ENCODE measurements around the gene ZNF43.
A peak's percentile ranks its signal among the peaks of the same experiment; 100 is the strongest.

Gene ZNF43

GRCh38 chr19:21838646-21839045 lies 2.7 kb upstream of the ZNF43 start:
- WGBS: 100% methylated on average over 1 of the region's 4 CpGs
- H4K8ac ChIP-seq (ENCODE audit: low read length): no peak overlapping the region
- H2BK5ac ChIP-seq (ENCODE audit: low read depth, low read length, poor library complexity, severe bottlenecking): no peak overlapping the region
- no peak overlapping the region for H2AFZ ChIP-seq (ENCODE audit: low read depth, low read length)
- no peak overlapping the region for H3K4ac ChIP-seq (ENCODE audit: low read depth in 1 of 2, low read length in 2 of 2)
- no peak overlapping the region for H3K27ac ChIP-seq (ENCODE audit: low read length, poor library complexity, severe bottlenecking)
- H2BK15ac ChIP-seq (ENCODE audit: low read depth, poor library complexity, severe bottlenecking): no peak overlapping the region
- no peak overlapping the region for H3K4me2 ChIP-seq (ENCODE audit: low read length, poor library complexity, severe bottlenecking)
- no peak overlapping the region for H3K18ac ChIP-seq (ENCODE audit: low read depth in 1 of 2, low read length in 2 of 2)
- no peak overlapping the region for H3K23ac ChIP-seq (ENCODE audit: low read length in 2 of 2)
- peaks cover 1% of the 10 kb centered on the region for H3K4me1 ChIP-seq (ENCODE audit: control insufficient read depth, insufficient read depth, low read depth, low read length)
- H4K91ac ChIP-seq (ENCODE audit: low read length): no peak overlapping the region
- no peak overlapping the region for H2AK5ac ChIP-seq (ENCODE audit: low read length, severe bottlenecking)
- H2BK12ac ChIP-seq (ENCODE audit: low read length in 2 of 2): no peak overlapping the region
- H3K27me3 ChIP-seq (ENCODE audit: control insufficient read depth in 1 of 2, insufficient read depth in 1 of 2, low read length in 2 of 2): no peaks in the 10 kb centered on the region
- H3K9ac ChIP-seq (ENCODE audit: low read length): no peak overlapping the region
- no peak overlapping the region for H3K4me3 ChIP-seq (ENCODE audit: insufficient read depth in 1 of 2, low read depth in 1 of 2, low read length in 2 of 2)
- H3K36me3 ChIP-seq (ENCODE audit: control insufficient read depth in 1 of 2, insufficient read depth in 2 of 2, low read depth in 1 of 2, low read length in 2 of 2): peaks cover 33 to 41% of the 10 kb centered on the region in 2 experiments
- no peak for DNase-seq
- no peak overlapping the region for H2BK120ac ChIP-seq (ENCODE audit: low read depth, low read length)
- no peak overlapping the region for H3K14ac ChIP-seq (ENCODE audit: low read length in 2 of 2)
- H3K9me3 ChIP-seq (ENCODE audit: control insufficient read depth, low read length): peaks cover 36% of the 10 kb centered on the region
- H3K79me1 ChIP-seq (replicated peaks; ENCODE audit: low read length, poor library complexity, severe bottlenecking): peaks cover 12% of the 10 kb centered on the region

- H2BK120ac ChIP-seq (ENCODE audit: low read depth, low read length): no peak overlapping the region
- peak overlapping the region; percentile 89 for H4K8ac ChIP-seq (ENCODE audit: low read length)
- H3K18ac ChIP-seq (ENCODE audit: low read depth in 1 of 2, low read length in 2 of 2): peak overlapping the region; percentile 71 to 80
- H3K4me1 ChIP-seq (ENCODE audit: control insufficient read depth, insufficient read depth, low read depth, low read length): peaks cover 1% of the 10 kb centered on the region
- H3K36me3 ChIP-seq (ENCODE audit: control insufficient read depth in 1 of 2, insufficient read depth in 2 of 2, low read depth in 1 of 2, low read length in 2 of 2): peaks cover 12 to 19% of the 10 kb centered on the region in 2 experiments
- peak overlapping the region; percentile 76 to 95 for H3K4me3 ChIP-seq (ENCODE audit: insufficient read depth in 1 of 2, low read depth in 1 of 2, low read length in 2 of 2)
- peak overlapping the region; percentile 94 for H3K9ac ChIP-seq (ENCODE audit: low read length)
- H3K79me1 ChIP-seq (replicated peaks; ENCODE audit: low read length, poor library complexity, severe bottlenecking): peaks cover 10% of the 10 kb centered on the region
- peak overlapping the region in 1 of 2 experiments; percentile 65 for H3K23ac ChIP-seq (ENCODE audit: low read length in 2 of 2)
- 17% methylated on average over 21 of the region's 23 CpGs for WGBS
- H3K4ac ChIP-seq (ENCODE audit: low read depth in 1 of 2, low read length in 2 of 2): peak overlapping the region in 1 of 2 experiments; percentile 81
- no peak for DNase-seq
- H2AK5ac ChIP-seq (ENCODE audit: low read length, severe bottlenecking): no peak overlapping the region
- no peak overlapping the region for H2BK15ac ChIP-seq (ENCODE audit: low read depth, poor library complexity, severe bottlenecking)
- H4K91ac ChIP-seq (ENCODE audit: low read length): peak overlapping the region; percentile 43
- H3K27ac ChIP-seq (ENCODE audit: low read length, poor library complexity, severe bottlenecking): peak overlapping the region; percentile 89
- peak overlapping the region; percentile 60 for H2AFZ ChIP-seq (ENCODE audit: low read depth, low read length)
- H3K14ac ChIP-seq (ENCODE audit: low read length in 2 of 2): peak overlapping the region in 1 of 2 experiments; percentile 36
- H3K27me3 ChIP-seq (ENCODE audit: control insufficient read depth in 1 of 2, insufficient read depth in 1 of 2, low read length in 2 of 2): no peaks in the 10 kb centered on the region
- no peak overlapping the region for H2BK12ac ChIP-seq (ENCODE audit: low read length in 2 of 2)
- peaks cover 46% of the 10 kb centered on the region for H3K9me3 ChIP-seq (ENCODE audit: control insufficient read depth, low read length)
- H2BK5ac ChIP-seq (ENCODE audit: low read depth, low read length, poor library complexity, severe bottlenecking): no peak overlapping the region
- H3K4me2 ChIP-seq (ENCODE audit: low read length, poor library complexity, severe bottlenecking): peak overlapping the region; percentile 66
Measured at GRCh38 chr19:21835429-21835809, 563 bp downstream of the ZNF43 start.

GRCh38 chr19:21833733-21834132 lies 2.2 kb downstream of the ZNF43 start:
- Histone ChIP-seq H3K9ac (ENCODE audit: low read length) (no peak overlapping the region), H3K36me3 (ENCODE audit: control insufficient read depth in 1 of 2, insufficient read depth in 2 of 2, low read depth in 1 of 2, low read length in 2 of 2) (peaks cover 5 to 19% of the 10 kb centered on the region in 2 experiments), H2BK15ac (ENCODE audit: low read depth, poor library complexity, severe bottlenecking) (no peak overlapping the region), H3K23ac (ENCODE audit: low read length in 2 of 2) (no peak overlapping the region), H2BK12ac (ENCODE audit: low read length in 2 of 2) (no peak overlapping the region), H3K4me3 (ENCODE audit: insufficient read depth in 1 of 2, low read depth in 1 of 2, low read length in 2 of 2) (peak overlapping the region in 1 of 2 experiments; percentile 37), H3K18ac (ENCODE audit: low read depth in 1 of 2, low read length in 2 of 2) (no peak overlapping the region), H2AFZ (ENCODE audit: low read depth, low read length) (no peak overlapping the region), H3K27me3 (ENCODE audit: control insufficient read depth in 1 of 2, insufficient read depth in 1 of 2, low read length in 2 of 2) (no peaks in the 10 kb centered on the region), H2BK5ac (ENCODE audit: low read depth, low read length, poor library complexity, severe bottlenecking) (no peak overlapping the region), H3K79me1 (replicated peaks; ENCODE audit: low read length, poor library complexity, severe bottlenecking) (peaks cover 4% of the 10 kb centered on the region), H3K4me2 (ENCODE audit: low read length, poor library complexity, severe bottlenecking) (no peak overlapping the region), H2AK5ac (ENCODE audit: low read length, severe bottlenecking) (no peak overlapping the region), H3K4ac (ENCODE audit: low read depth in 1 of 2, low read length in 2 of 2) (no peak overlapping the region), H3K14ac (ENCODE audit: low read length in 2 of 2) (no peak overlapping the region), H3K27ac (ENCODE audit: low read length, poor library complexity, severe bottlenecking) (no peak overlapping the region), H4K91ac (ENCODE audit: low read length) (no peak overlapping the region), H3K4me1 (ENCODE audit: control insufficient read depth, insufficient read depth, low read depth, low read length) (peaks cover 1% of the 10 kb centered on the region), H3K9me3 (ENCODE audit: control insufficient read depth, low read length) (peaks cover 45% of the 10 kb centered on the region), H2BK120ac (ENCODE audit: low read depth, low read length) (no peak overlapping the region), H4K8ac (ENCODE audit: low read length) (no peak overlapping the region)
- WGBS: 98% methylated on average over 10 of the region's 10 CpGs
- no peak for DNase-seq

- no peak overlapping the region for H3K4me2 ChIP-seq (ENCODE audit: low read length, poor library complexity, severe bottlenecking)
- peaks cover 42% of the 10 kb centered on the region in 2 experiments for H3K36me3 ChIP-seq (ENCODE audit: control insufficient read depth in 1 of 2, insufficient read depth in 2 of 2, low read depth in 1 of 2, low read length in 2 of 2)
- no peak for DNase-seq
- H3K9ac ChIP-seq (ENCODE audit: low read length): no peak overlapping the region
- H3K27me3 ChIP-seq (ENCODE audit: control insufficient read depth in 1 of 2, insufficient read depth in 1 of 2, low read length in 2 of 2): no peaks in the 10 kb centered on the region
- H2AK5ac ChIP-seq (ENCODE audit: low read length, severe bottlenecking): no peak overlapping the region
- 100% methylated on average over 1 of the region's 1 CpG for WGBS
- H4K91ac ChIP-seq (ENCODE audit: low read length): no peak overlapping the region
- H4K8ac ChIP-seq (ENCODE audit: low read length): no peak overlapping the region
- no peak overlapping the region for H2BK5ac ChIP-seq (ENCODE audit: low read depth, low read length, poor library complexity, severe bottlenecking)
- no peak overlapping the region for H2AFZ ChIP-seq (ENCODE audit: low read depth, low read length)
- no peak overlapping the region for H2BK15ac ChIP-seq (ENCODE audit: low read depth, poor library complexity, severe bottlenecking)
- no peak overlapping the region for H3K14ac ChIP-seq (ENCODE audit: low read length in 2 of 2)
- H3K79me1 ChIP-seq (replicated peaks; ENCODE audit: low read length, poor library complexity, severe bottlenecking): peaks cover 29% of the 10 kb centered on the region
- H3K27ac ChIP-seq (ENCODE audit: low read length, poor library complexity, severe bottlenecking): no peak overlapping the region
- peaks cover 91% of the 10 kb centered on the region for H3K9me3 ChIP-seq (ENCODE audit: control insufficient read depth, low read length)
- H3K4me3 ChIP-seq (ENCODE audit: insufficient read depth in 1 of 2, low read depth in 1 of 2, low read length in 2 of 2): peak overlapping the region in 1 of 2 experiments; percentile 57
- no peak overlapping the region for H3K18ac ChIP-seq (ENCODE audit: low read depth in 1 of 2, low read length in 2 of 2)
- H2BK12ac ChIP-seq (ENCODE audit: low read length in 2 of 2): no peak overlapping the region
- H3K4me1 ChIP-seq (ENCODE audit: control insufficient read depth, insufficient read depth, low read depth, low read length): peaks cover 2% of the 10 kb centered on the region
- H2BK120ac ChIP-seq (ENCODE audit: low read depth, low read length): no peak overlapping the region
- no peak overlapping the region for H3K4ac ChIP-seq (ENCODE audit: low read depth in 1 of 2, low read length in 2 of 2)
- H3K23ac ChIP-seq (ENCODE audit: low read length in 2 of 2): no peak overlapping the region
Measured at GRCh38 chr19:21824679-21825078, 11.3 kb downstream of the ZNF43 start.

Measured in mesenchymal stem cell (in vitro differentiated cells and primary cell).